Amygdala (tissue), 56 donors: ENCODE measurements around the gene ZNF354C.

ENCODE experiments used
- DNase-seq, 56 donors: peaks; one replicate each; lab custom pipeline; 2025; lab: John Stamatoyannopoulos, UW

The ZNF354C gene

DNA sequence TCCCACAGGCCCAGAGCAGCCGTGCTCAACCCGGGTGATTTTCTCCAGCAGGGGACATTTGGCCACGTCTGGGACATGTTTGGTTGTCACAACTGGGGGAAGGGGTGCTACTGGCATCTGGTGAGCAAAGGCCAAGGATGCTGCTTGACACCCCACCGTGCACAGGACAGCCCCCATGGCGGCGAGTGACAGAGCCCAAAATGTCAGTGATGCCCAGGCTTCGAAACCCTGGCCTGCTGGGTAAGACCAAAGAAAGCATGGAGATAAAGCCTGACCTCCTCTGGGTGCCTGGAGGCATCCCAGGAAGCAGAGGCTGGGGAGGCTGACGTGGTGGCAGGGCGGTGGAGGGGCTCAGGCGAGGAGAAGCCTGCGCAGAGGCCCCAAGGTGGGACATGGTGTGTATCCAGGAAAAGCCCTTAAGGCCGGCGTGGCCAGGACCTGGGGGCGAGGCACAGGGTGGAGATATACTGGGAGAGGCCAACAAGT, 66.4 kb downstream of the ZNF354C start:
- no peak for DNase-seq

DNA sequence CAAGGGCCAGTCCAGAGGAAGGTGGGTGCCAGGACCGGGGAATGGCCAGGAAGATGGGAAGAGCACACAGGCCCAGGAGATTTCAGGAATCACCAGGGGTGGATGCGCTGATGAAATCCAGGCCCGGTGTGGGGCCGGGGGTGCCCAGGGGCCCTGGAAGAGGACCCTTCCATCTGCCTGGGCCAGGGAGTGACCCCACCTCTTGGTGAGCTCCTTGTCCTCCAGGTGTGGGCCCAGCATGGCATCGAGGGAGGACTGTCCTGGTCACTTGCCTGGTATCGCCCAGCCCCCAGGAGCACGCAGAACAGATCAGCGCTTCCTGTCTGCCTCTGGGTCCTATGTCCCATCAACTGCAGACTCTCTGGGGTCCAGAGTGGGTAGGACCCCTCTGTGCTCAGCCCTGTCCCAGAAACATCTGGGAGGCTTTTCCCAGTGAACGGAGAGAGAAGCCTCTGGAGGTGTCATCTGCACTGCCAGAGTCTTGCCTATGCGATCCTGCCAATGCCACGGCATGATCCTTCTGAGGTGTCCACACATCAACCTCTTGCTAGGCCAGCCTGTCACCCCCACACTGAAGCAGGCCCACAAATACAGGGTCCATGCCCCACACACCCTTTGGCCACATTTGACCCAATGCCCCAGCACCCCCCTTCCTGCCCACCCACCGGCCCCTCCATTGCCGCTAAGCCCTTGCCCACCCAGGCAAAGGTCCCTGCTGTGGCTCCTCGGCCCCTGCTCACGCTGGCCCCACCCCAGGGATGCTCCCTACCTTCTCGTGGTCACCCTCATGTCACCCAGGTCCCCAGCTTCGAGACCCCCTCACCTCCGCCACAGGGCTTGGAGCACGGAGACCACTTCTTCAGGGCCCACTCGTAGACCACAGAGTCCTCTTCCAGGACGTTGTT, 67.2 kb downstream of the ZNF354C start:
- no peak for DNase-seq

DNA sequence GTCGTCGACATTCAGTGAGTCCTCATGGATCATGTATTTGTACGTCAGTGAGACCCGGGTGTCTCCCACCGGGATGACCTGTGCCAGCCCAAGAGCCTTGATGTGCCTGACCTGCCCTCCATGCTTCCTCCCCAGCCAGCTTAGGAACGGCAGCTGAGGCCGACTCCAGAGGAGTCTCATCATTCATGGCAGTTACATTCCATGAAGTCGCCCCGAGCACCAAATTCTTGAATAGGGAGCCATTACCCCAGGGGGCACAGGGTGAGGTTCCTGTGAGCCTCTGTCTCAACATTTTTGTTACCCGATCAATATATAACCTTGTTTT, 67.8 kb downstream of the ZNF354C start:
- DNase-seq, result no peak

DNA sequence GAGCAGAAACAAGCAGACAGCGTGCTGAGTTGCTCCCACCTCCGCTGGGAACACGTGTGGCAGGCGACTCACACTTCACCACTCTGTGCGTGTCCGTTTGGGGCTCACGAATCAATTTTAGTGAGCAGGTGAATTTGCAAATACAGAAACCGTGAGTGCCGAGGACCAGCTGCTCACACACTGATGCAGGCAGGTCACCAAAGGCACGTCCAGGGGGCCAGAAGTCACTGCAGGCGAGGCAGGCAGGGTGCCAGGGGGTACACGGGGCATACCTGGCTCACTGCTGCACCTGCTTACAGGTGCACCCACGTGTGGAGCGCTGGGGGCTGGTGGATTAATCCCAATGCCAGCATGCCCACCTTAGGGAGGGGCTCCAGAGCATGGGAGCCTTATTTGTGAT, 68.8 kb downstream of the ZNF354C start:
- DNase-seq, result no peak

DNA sequence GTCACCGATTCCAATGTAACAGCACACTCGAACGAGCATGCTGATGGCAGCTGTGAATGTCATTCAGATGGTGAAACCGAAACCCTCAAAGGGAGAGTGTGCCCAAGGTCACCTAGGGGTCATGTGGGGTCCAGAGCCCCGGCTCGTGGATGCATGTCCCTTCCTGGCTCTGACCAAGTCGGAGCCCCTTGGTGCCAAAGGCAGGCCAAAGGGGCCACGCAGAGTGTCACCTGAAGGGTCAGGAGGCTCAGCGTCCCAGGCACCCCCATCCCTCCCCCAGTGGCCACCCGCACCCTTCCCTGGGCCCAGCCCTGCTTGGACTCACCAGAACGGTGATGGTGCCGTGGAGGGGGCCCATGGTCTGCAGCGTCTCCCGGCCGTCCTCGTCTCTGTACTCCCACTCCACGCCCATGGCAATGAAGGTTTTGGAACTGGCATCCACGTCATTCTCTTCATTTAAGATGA, 69.5 kb downstream of the ZNF354C start:
- no peak for DNase-seq

DNA sequence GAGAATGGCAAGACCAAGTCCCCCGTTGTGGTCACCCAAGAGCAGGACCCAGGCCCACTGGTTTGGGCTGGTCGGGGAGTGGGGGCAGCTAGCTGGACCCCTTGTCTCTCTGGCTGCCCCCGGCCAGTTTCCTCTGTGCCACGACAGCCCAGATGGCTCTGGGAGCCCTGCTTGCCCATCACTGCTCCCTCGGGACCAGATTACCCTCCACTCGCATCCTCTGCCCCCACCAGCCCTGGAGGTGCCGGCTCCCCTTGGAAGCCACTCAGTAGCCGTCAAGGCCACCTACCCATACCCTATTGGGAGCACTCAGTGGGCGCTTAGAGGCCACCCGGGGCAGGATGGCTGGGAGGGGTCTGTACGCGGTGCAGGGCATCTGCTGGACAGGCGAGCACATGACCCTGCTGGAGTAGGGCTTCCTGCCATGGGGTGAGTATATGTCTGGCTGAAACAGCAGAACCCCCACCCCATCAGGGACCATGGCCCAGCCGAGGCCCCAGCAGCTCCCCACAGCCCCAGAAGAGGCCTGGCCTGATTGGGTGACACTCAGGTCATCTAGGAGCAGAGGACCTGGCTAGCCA, 70.0 kb downstream of the ZNF354C start:
- no peak for DNase-seq

DNA sequence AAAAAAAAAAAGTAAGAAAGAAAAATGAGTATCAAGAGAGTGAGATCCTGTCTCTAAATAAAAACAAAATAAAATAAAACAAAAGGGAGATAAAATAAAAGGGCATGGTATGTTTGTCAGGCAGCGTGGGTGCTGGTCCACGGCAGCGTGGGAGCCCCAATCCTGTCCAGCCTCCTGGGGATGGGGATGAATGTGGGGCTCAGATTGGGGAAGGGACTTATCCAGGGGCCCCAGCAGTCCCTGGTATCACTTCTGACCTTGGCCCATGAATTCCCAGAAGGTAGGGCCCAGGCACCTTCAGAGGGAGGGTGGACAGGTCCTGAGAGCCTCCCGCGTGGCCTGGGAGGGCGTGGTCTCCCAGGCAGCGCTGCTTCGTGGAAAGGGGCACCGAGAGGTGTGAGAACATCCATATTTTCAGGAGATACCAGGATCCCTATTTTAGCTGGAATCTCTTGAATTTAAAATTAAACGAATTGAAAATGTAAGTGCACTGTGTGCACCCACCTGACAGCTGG, 71.2 kb downstream of the ZNF354C start:
- DNase-seq, result no peak

DNA sequence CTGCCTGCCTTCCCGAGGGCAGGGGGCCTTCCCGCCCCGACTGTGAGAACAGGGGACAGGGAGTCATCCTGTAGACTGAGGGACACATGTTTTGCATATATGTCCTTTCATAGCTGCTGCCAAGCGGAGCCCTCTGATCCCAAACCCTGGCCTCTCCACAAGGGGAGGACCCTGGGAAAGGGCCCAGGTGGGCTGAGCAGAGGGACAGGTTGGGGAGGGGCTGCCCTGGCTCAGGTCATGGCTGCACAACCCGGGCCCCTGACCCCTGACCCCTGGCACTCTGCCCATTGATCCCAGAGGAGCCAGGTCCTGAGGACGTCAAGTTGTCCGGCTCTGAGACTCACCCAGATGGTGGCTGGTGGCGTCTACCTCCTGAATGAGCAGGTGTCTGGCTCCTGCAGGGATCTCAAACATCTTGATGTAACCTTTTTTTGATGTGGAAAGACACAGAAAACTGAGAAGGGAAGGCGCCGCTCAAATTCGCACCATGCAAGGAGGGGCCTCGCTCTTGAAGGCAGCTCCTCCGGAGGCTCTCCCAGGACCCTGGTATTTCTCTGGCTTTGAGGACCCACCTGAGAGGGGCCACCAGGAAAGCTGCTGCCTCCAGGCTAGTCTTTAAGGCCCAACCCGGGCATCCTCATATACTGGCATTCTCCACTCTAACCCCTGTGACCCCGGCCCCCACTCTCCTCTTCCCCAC, 71.9 kb downstream of the ZNF354C start:
- DNase-seq, result no peak

DNA sequence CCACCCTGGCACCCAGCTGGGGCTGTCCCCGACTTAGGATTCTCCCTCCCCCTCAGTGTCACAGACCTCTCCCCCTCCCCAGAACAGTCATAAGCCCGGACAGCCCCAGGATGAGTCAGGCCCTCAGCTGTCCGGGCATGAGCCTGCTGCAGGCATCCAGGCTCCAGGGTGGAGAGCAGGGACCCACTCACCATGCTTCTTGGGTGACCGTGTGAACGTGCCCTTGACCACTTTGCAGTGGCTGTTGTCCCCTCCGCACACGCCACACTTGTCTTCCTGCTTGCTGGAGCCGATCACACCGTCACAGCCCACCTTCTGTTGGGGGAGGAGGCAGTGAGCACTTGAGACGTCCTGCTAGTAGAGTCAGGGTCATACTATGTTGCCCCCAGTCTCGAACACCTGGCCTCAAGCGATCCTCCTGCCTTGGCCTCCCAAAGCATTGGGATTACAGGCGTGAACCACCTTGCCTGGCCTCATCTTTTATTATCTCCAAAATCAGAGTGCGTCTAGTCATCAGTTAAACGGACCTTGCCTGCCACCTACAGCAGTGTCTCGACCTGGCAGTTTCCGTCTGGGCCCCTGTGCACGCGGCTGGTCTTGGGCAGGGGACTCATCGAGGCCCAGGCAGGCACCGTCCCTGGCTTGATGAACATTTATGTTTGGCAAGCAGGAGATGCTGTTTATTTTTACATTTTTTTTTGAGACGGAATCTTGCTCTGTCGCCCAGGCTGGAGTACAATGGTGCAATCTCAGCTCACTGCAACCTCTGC, 72.6 kb downstream of the ZNF354C start:
- no peak for DNase-seq
